Trophoblast cell (in vitro differentiated cells and primary cell): Measurements from ENCODE around the gene OR2V1.

Experiments used
- DNase-seq, 2 donors: peaks; one replicate each; pipeline ENCODE4 v3.0.0-alpha.2; 2016
- H2AFZ ChIP-seq: 2 replicates; pipeline ENCODE4 v1.6.1; 2013; ENCODE audit warnings: low read length, moderate library complexity, mild to moderate bottlenecking; ENCODE audit not compliant: insufficient read depth, poor library complexity
- H2AK5ac ChIP-seq: 2 replicates; pipeline ENCODE4 v1.6.1; 2013; ENCODE audit warnings: mild to moderate bottlenecking, low read length
- H2BK120ac ChIP-seq: 2 replicates; pipeline ENCODE4 v1.6.1; 2013; ENCODE audit warnings: low read length, mild to moderate bottlenecking, moderate library complexity; ENCODE audit not compliant: insufficient read depth, poor library complexity
- H2BK12ac ChIP-seq: 2 replicates; pipeline ENCODE4 v1.6.1; 2013; ENCODE audit warnings: mild to moderate bottlenecking, low read length, moderate library complexity
- H2BK5ac ChIP-seq: 2 replicates; pipeline ENCODE4 v1.6.1; 2013; ENCODE audit warnings: low read length, low read depth, moderate library complexity, mild to moderate bottlenecking; ENCODE audit not compliant: poor library complexity
- H3K14ac ChIP-seq: 2 replicates; pipeline ENCODE4 v1.6.1; 2013; ENCODE audit warnings: mild to moderate bottlenecking, low read length
- H3K18ac ChIP-seq: 2 replicates; pipeline ENCODE4 v1.6.1; 2013; ENCODE audit warnings: mild to moderate bottlenecking, low read length
- H3K23ac ChIP-seq: 2 replicates; pipeline ENCODE4 v1.6.1; 2013; ENCODE audit warnings: low read length
- H3K27ac ChIP-seq: 2 replicates; pipeline ENCODE4 v1.5.1; 2013; ENCODE audit warnings: low read depth, mild to moderate bottlenecking, inconsistent platforms, low read length, moderate library complexity
- H3K27me3 ChIP-seq: 2 replicates; pipeline ENCODE4 v1.6.1; 2013; ENCODE audit warnings: inconsistent platforms, mild to moderate bottlenecking, low read length, moderate library complexity; ENCODE audit not compliant: insufficient read depth
- H3K36me3 ChIP-seq, 2 experiments: 1 replicate in 1 of 2; 2 replicates in 1 of 2; pipeline ENCODE4 v1.6.1; 2013; ENCODE audit warnings: low read length in 2 of 2, mild to moderate bottlenecking in 2 of 2, moderate library complexity in 1 of 2; ENCODE audit not compliant: insufficient read depth in 2 of 2, control insufficient read depth in 1 of 2
- H3K4ac ChIP-seq: 2 replicates; pipeline ENCODE4 v1.6.1; 2013; ENCODE audit warnings: low read depth, mild to moderate bottlenecking, low read length, moderate library complexity
- H3K4me1 ChIP-seq, 2 experiments: 1 replicate in 1 of 2; 2 replicates in 1 of 2; pipeline ENCODE4 v1.6.1; 2013; ENCODE audit warnings: low read length in 2 of 2, mild to moderate bottlenecking in 2 of 2, moderate library complexity in 1 of 2; ENCODE audit not compliant: insufficient read depth in 2 of 2, control insufficient read depth in 1 of 2
- H3K4me2 ChIP-seq: 2 replicates; pipeline ENCODE4 v1.6.1; 2013; ENCODE audit warnings: inconsistent platforms, mild to moderate bottlenecking, low read length, moderate library complexity
- H3K4me3 ChIP-seq: 2 replicates; pipeline ENCODE4 v1.5.1; 2013; ENCODE audit warnings: mild to moderate bottlenecking, low read depth, low read length, inconsistent platforms
- H3K79me1 ChIP-seq: one replicate; pipeline ENCODE4 v1.6.1; 2013; ENCODE audit warnings: low read length
- H3K79me2 ChIP-seq: 2 replicates; pipeline ENCODE4 v1.6.1; 2013; ENCODE audit warnings: low read length, mild to moderate bottlenecking; ENCODE audit not compliant: control insufficient read depth, insufficient read depth, poor library complexity
- H3K9ac ChIP-seq: 2 replicates; pipeline ENCODE4 v1.6.1; 2013; ENCODE audit warnings: mild to moderate bottlenecking, low read length
- H3K9me3 ChIP-seq: 2 replicates; pipeline ENCODE4 v1.6.1; 2013; ENCODE audit warnings: low read depth, mild to moderate bottlenecking, control low read depth, inconsistent platforms, low read length; ENCODE audit not compliant: insufficient read depth
- H4K12ac ChIP-seq: 2 replicates; pipeline ENCODE4 v1.6.1; 2013; ENCODE audit warnings: low read depth, mild to moderate bottlenecking, low read length, moderate library complexity
- H4K8ac ChIP-seq: 2 replicates; pipeline ENCODE4 v1.6.1; 2013; ENCODE audit warnings: low read depth, mild to moderate bottlenecking, low read length, moderate library complexity
- H4K91ac ChIP-seq: one replicate; pipeline ENCODE4 v1.6.1; 2013; ENCODE audit warnings: low read depth, mild to moderate bottlenecking, low read length, moderate library complexity
- WGBS: extraction: QIAGEN DNeasy Blood & Tissue Kit; methylation state at CpG from one replicate; pipeline ENCODE4 v1.1.7; 2013; ENCODE audit warnings: missing lambda C conversion rate; ENCODE audit not compliant: insufficient read length, insufficient coverage; ENCODE audit errors: extremely low coverage; 5-methylcytosine and 5-hydroxymethylcytosine counted together

The OR2V1 gene

DNA sequence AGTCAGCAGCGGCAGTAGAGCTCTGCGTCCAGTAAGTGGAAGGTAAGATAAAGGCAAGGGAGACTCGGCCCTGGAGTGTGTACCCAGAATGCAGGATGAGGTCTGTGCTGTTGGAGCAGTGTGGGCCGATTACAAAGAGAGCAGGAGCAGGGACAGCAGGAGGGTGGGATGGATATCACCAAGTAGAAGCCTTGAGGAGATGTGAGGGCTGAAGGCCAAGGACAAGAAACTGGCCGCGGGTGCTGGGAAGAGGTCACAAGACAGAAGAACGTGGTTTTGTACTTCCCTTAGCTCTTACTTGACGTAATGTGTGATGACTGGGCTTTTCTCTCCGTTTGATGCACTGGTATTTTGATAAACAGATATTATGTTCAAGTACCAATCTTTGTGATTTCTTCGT lies 43.7 kb downstream of the OR2V1 start:
- H3K4ac ChIP-seq = no peak overlapping the region
- H2BK120ac ChIP-seq = no peak overlapping the region
- no peak overlapping the region for H3K27ac ChIP-seq
- no peaks in the 10 kb centered on the region for H3K27me3 ChIP-seq
- no peak overlapping the region for H3K18ac ChIP-seq
- H3K36me3 ChIP-seq = no peaks in the 10 kb centered on the region
- DNase-seq = no peak
- no peak overlapping the region for H2BK5ac ChIP-seq
- no peak overlapping the region for H3K23ac ChIP-seq
- H3K4me1 ChIP-seq = peaks cover 2 to 6% of the 10 kb centered on the region in 2 experiments
- peaks cover 4% of the 10 kb centered on the region for H3K9me3 ChIP-seq
- H2BK12ac ChIP-seq = no peak overlapping the region
- no peak overlapping the region for H4K91ac ChIP-seq
- no peak overlapping the region for H3K14ac ChIP-seq
- no peak overlapping the region for H3K4me3 ChIP-seq
- H3K9ac ChIP-seq = no peak overlapping the region
- peaks cover 3% of the 10 kb centered on the region for H3K79me1 ChIP-seq
- H4K12ac ChIP-seq = no peak overlapping the region
- H2AFZ ChIP-seq = no peak overlapping the region
- no peaks in the 10 kb centered on the region for H3K79me2 ChIP-seq
- H3K4me2 ChIP-seq = no peak overlapping the region
- no peak overlapping the region for H4K8ac ChIP-seq
- no peak overlapping the region for H2AK5ac ChIP-seq
- WGBS = no CpG with 5 or more reads among the region's 10 CpGs

DNA sequence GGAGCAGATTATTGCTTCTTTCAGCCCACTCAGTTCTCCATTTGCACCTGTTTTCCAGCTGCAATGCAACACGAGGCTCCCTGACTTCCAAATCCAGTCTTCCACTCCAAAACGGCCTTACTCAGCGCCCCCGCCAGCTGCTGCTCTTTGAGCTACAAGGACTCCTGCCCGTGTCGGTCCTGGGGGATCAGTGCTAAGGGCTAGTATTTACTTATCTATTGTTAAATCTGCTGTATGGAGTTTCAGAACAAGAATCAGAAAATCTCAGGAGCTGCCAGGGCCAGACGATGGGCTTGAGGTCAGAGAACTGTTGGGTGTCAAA lies 44.1 kb downstream of the OR2V1 start:
- Histone ChIP-seq H4K12ac (no peak overlapping the region), H4K8ac (no peak overlapping the region), H3K36me3 (no peaks in the 10 kb centered on the region), H3K79me2 (no peaks in the 10 kb centered on the region), H3K14ac (no peak overlapping the region), H3K4ac (no peak overlapping the region), H3K18ac (no peak overlapping the region), H3K9ac (no peak overlapping the region), H4K91ac (no peak overlapping the region), H3K27me3 (no peaks in the 10 kb centered on the region), H3K79me1 (no peaks in the 10 kb centered on the region), H2BK5ac (no peak overlapping the region), H3K9me3 (peaks cover 3% of the 10 kb centered on the region), H2BK12ac (no peak overlapping the region), H2AFZ (no peak overlapping the region), H3K4me1 (peaks cover 0 to 1% of the 10 kb centered on the region in 2 experiments), H2AK5ac (no peak overlapping the region), H3K23ac (no peak overlapping the region), H3K4me2 (no peak overlapping the region), H3K4me3 (no peak overlapping the region), H2BK120ac (no peak overlapping the region), H3K27ac (no peak overlapping the region)
- WGBS = no CpG with 5 or more reads among the region's 7 CpGs
- no peak for DNase-seq

- H2BK12ac ChIP-seq = no peak overlapping the region
- no peak overlapping the region for H4K91ac ChIP-seq
- H2BK5ac ChIP-seq = no peak overlapping the region
- DNase-seq = no peak
- no peak overlapping the region for H3K4me3 ChIP-seq
- H3K9me3 ChIP-seq = peaks cover 2% of the 10 kb centered on the region
- no peak overlapping the region for H3K27ac ChIP-seq
- no peak overlapping the region for H2AFZ ChIP-seq
- no peak overlapping the region for H3K18ac ChIP-seq
- no peak overlapping the region for H2BK120ac ChIP-seq
- H3K79me2 ChIP-seq = no peaks in the 10 kb centered on the region
- H3K9ac ChIP-seq = no peak overlapping the region
- no peak overlapping the region for H3K4me2 ChIP-seq
- H4K12ac ChIP-seq = no peak overlapping the region
- no peaks in the 10 kb centered on the region for H3K27me3 ChIP-seq
- H3K4me1 ChIP-seq = no peaks in the 10 kb centered on the region
- H3K36me3 ChIP-seq = no peaks in the 10 kb centered on the region
- no peak overlapping the region for H2AK5ac ChIP-seq
- no peak overlapping the region for H3K14ac ChIP-seq
- H3K4ac ChIP-seq = no peak overlapping the region
- H3K23ac ChIP-seq = no peak overlapping the region
- H4K8ac ChIP-seq = no peak overlapping the region
- H3K79me1 ChIP-seq = no peaks in the 10 kb centered on the region
- no CpG with 5 or more reads among the region's 17 CpGs for WGBS
Observed at GRCh38 chr5:181086026-181086883, 44.7 kb downstream of the OR2V1 start.

- no CpG with 5 or more reads among the region's 18 CpGs for WGBS
- H3K4me3 ChIP-seq = no peak overlapping the region
- H3K9me3 ChIP-seq = peaks cover 2% of the 10 kb centered on the region
Observed at GRCh38 chr5:181084621-181085195, 46.3 kb downstream of the OR2V1 start.

More at GRCh38 chr5:181084621-181085195, 46.3 kb downstream of the OR2V1 start:
- no peak overlapping the region for H2AFZ ChIP-seq
- no peak overlapping the region for H4K12ac ChIP-seq
- no peak overlapping the region for H4K8ac ChIP-seq
- no peak overlapping the region for H2BK5ac ChIP-seq
- H3K14ac ChIP-seq = no peak overlapping the region
- DNase-seq = no peak
- no peaks in the 10 kb centered on the region for H3K36me3 ChIP-seq
- H3K4me2 ChIP-seq = no peak overlapping the region
- H3K79me2 ChIP-seq = no peaks in the 10 kb centered on the region
- no peak overlapping the region for H4K91ac ChIP-seq
- no peaks in the 10 kb centered on the region for H3K27me3 ChIP-seq
- H3K23ac ChIP-seq = no peak overlapping the region
- no peak overlapping the region for H3K9ac ChIP-seq
- H2BK120ac ChIP-seq = no peak overlapping the region
- H2BK12ac ChIP-seq = no peak overlapping the region
- no peak overlapping the region for H3K18ac ChIP-seq
- no peak overlapping the region for H3K27ac ChIP-seq
- H3K4me1 ChIP-seq = no peaks in the 10 kb centered on the region
- H3K79me1 ChIP-seq = no peaks in the 10 kb centered on the region
- H3K4ac ChIP-seq = no peak overlapping the region
- no peak overlapping the region for H2AK5ac ChIP-seq
